IPS-15b (cell line): Measurements from ENCODE around the gene FGD1.
"Not testable (repeated sequence)": the region's sequence is repeated elsewhere in the genome, so short reads cannot be mapped to it uniquely, and the experiment has no call there.

Source experiments
- H3K27me3 ChIP-seq: one replicate; pipeline ENCODE4 v1.6.1; 2013; ENCODE audit warnings: low read length; ENCODE audit not compliant: control insufficient read depth, insufficient read depth
- H3K36me3 ChIP-seq: one replicate; pipeline ENCODE4 v1.6.1; 2013; ENCODE audit warnings: low read length; ENCODE audit not compliant: control insufficient read depth, insufficient read depth
- H3K4me1 ChIP-seq: one replicate; pipeline ENCODE4 v1.6.1; 2013; ENCODE audit warnings: mild to moderate bottlenecking, low read length; ENCODE audit not compliant: control insufficient read depth, insufficient read depth
- H3K4me3 ChIP-seq: one replicate; pipeline ENCODE4 v1.5.1; 2013; ENCODE audit warnings: low read depth, low read length
- H3K9ac ChIP-seq: one replicate; pipeline ENCODE4 v1.6.1; 2013; ENCODE audit warnings: low read depth, mild to moderate bottlenecking, low read length
- H3K9me3 ChIP-seq: one replicate; pipeline ENCODE4 v1.6.1; 2013; ENCODE audit warnings: mild to moderate bottlenecking, low read length; ENCODE audit not compliant: control insufficient read depth, insufficient read depth

Gene FGD1

DNA sequence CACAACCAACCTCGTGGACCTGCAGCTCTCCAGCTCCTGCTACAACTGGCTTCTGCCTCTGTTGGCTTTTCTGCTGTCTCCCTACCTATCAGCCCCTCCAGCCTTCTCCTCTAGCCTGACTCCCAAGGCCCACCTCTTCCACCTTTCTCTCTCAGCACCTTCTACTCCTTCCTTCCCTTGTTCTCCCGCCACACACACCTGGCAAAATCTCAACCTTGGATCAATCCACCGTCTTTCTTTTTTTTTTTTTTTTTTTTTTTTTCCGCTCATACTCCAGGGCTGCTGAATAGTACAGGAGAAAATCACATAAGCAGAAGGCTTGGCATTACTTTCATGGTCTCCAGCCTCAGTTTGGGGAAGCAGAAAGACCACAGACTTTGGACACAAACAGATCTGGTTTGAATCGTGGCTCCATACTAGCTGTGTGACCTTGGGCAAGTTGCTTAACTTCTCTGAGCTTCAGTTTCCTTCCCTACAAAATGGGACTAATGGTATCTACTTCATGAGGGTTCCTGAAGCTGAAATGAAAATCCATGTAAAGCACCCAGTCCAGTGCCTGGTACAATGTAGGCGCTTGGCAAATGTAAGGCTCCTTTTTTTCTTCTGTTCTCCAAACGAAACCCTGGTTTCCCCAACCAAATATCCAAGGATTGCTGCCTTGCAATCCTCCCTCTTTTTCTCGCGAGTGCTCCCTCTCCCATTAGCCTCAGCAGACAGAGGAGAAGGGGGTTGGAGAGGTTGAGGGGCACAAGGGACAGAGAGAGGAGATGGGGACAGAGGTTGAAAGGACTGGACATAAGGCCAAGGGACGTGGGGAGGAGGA lies 1.7 kb downstream of the FGD1 start:
- Histone ChIP-seq H3K9me3 (no peaks in the 10 kb centered on the region), H3K4me3 (peak overlapping the region; percentile 67), H3K4me1 (peaks cover 5% of the 10 kb centered on the region), H3K9ac (peak overlapping the region; percentile 54), H3K36me3 (no peaks in the 10 kb centered on the region), H3K27me3 (no peaks in the 10 kb centered on the region)

DNA sequence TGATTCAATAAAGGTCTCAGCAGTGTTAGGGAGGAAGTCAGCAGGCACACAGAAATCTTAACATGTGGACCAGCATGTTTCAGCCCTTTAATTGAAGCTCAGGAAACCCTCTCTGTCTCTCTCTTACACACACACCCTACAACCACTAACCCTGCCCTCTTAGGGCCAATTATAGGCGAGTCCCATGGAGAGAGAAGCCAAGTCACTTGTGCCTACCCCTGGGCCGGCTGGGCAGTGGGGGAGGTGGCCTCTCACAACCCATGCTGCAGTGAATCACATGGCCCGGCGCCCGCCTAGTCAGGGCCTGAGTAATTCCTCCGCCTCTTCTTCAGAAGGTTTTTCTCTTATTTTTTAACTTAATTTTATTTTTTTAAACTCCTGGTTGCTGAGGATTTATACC lies 3.7 kb downstream of the FGD1 start:
- Histone ChIP-seq H3K4me3 (no peak overlapping the region), H3K4me1 (peaks cover 5% of the 10 kb centered on the region), H3K27me3 (no peaks in the 10 kb centered on the region), H3K9ac (no peak overlapping the region), H3K36me3 (no peaks in the 10 kb centered on the region), H3K9me3 (no peaks in the 10 kb centered on the region)

DNA sequence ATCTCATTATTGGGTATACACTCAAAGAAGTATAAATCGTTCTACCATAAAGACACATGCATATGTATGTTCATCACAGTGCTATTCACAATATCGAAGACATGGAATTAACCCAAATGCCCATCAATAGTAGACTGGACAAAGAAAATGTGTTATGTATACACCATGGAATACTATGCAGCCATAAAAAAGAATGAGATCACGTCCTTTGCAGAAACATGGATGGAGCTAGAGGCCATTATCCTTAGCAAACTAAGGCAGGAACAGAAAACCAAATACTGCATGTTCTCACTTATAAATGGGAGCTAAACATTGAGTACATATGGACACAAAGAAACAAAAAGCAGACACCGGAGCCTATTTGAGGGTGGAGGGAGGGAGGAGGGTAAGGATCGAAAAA lies 6.2 kb downstream of the FGD1 start:
- not testable (repeated sequence) for H3K9ac ChIP-seq, H3K4me1 ChIP-seq, H3K27me3 ChIP-seq, H3K4me3 ChIP-seq, H3K9me3 ChIP-seq, H3K36me3 ChIP-seq

- Histone ChIP-seq H3K9me3 (no peaks in the 10 kb centered on the region), H3K27me3 (no peaks in the 10 kb centered on the region), H3K9ac (no peak overlapping the region), H3K4me3 (no peak overlapping the region), H3K4me1 (peaks cover 14% of the 10 kb centered on the region), H3K36me3 (no peaks in the 10 kb centered on the region)
These were observed 11.4 kb downstream of the FGD1 start for GRCh38 chrX:54484666-54485065.

DNA sequence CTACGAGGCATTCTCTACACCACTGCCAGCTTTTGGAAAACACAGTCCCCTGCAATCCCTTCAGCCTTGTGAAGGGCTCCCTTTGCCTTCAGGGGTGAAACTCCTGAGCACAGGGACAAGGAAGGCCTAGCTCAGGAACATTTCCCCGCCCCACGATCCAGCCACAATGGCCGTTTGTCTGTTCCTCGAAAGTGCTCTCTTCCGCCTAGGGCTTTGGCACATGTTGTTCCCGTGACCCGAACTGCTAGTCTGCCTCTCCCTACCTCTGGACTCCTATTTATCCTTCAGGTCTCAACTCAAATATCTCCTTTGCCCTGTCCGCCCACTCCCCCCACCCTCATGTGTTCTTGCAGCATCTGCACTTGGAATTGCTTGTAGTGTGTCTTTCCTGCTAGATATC lies 12.1 kb downstream of the FGD1 start:
- no peak overlapping the region for H3K9ac ChIP-seq
- H3K4me1 ChIP-seq, result peaks cover 18% of the 10 kb centered on the region
- H3K27me3 ChIP-seq, result no peaks in the 10 kb centered on the region
- H3K36me3 ChIP-seq, result no peaks in the 10 kb centered on the region
- H3K4me3 ChIP-seq, result no peak overlapping the region
- H3K9me3 ChIP-seq, result no peaks in the 10 kb centered on the region

GRCh38 chrX:54482839-54483593 lies 13.0 kb downstream of the FGD1 start:
- H3K36me3 ChIP-seq, result no peaks in the 10 kb centered on the region
- H3K4me3 ChIP-seq, result peak overlapping the region; percentile 22
- H3K27me3 ChIP-seq, result no peaks in the 10 kb centered on the region
- H3K4me1 ChIP-seq, result peaks cover 18% of the 10 kb centered on the region
- no peaks in the 10 kb centered on the region for H3K9me3 ChIP-seq
- no peak overlapping the region for H3K9ac ChIP-seq

DNA sequence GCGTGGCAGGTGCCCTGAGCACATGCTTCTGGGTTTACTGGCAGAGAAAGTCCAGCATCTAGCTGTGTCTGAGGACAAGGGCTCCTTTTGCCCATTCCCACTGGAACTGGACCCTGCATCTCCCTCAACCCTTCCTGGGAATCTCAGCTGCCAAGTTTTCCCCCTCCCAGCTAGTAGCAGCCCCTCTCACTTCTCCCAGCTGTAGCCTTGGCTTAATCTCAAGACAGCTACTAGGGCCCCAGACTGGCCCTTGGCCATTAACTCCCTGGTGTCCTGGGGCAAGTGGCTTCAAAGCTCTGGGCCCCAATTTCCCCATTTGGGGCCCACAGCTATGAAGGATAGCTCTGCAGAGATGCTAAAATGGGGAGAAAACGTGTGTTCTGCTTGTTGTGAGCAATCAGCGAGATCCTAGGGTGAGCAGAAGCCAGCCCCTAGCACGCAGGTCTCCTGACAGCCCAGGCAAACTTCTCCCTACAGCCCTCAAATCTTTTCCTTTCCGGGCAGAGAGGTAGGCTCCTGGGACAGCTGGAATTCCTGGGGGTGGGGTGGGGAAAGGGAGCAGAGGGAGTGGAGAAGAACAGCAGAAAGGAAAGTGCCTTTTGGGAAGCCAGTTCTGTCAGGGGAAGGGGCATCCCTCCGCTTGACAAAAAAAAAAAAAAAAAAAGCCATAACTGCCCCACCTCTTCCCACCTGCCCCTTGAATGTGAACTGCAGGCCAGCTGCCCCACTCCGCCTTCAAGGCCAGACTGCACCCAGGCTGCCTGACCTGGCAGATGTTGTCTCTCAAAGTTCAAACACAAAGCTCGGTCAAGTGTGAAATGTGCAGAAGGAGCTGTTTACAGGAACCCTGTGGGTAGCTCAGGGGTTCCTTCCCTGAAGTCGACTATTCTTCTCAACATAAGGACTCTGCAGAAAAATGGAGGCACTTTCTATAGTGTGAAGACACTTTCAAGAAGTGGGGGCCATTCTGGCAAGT lies 16.6 kb downstream of the FGD1 start:
- no peaks in the 10 kb centered on the region for H3K36me3 ChIP-seq
- H3K9me3 ChIP-seq, result peaks cover 4% of the 10 kb centered on the region
- H3K27me3 ChIP-seq, result no peaks in the 10 kb centered on the region
- H3K4me3 ChIP-seq, result no peak overlapping the region
- peaks cover 16% of the 10 kb centered on the region for H3K4me1 ChIP-seq
- H3K9ac ChIP-seq, result no peak overlapping the region

GRCh38 chrX:54473993-54474859 lies 21.8 kb downstream of the FGD1 start:
- peaks cover 3% of the 10 kb centered on the region for H3K4me1 ChIP-seq
- H3K4me3 ChIP-seq, result no peak overlapping the region
- no peaks in the 10 kb centered on the region for H3K27me3 ChIP-seq
- peaks cover 4% of the 10 kb centered on the region for H3K9me3 ChIP-seq
- no peaks in the 10 kb centered on the region for H3K36me3 ChIP-seq
- no peak overlapping the region for H3K9ac ChIP-seq

GRCh38 chrX:54470054-54470760 lies 25.8 kb downstream of the FGD1 start:
- Histone ChIP-seq H3K27me3 (no peaks in the 10 kb centered on the region), H3K36me3 (peaks cover 12% of the 10 kb centered on the region), H3K9ac (no peak overlapping the region), H3K9me3 (peaks cover 4% of the 10 kb centered on the region), H3K4me1 (no peaks in the 10 kb centered on the region), H3K4me3 (no peak overlapping the region)

DNA sequence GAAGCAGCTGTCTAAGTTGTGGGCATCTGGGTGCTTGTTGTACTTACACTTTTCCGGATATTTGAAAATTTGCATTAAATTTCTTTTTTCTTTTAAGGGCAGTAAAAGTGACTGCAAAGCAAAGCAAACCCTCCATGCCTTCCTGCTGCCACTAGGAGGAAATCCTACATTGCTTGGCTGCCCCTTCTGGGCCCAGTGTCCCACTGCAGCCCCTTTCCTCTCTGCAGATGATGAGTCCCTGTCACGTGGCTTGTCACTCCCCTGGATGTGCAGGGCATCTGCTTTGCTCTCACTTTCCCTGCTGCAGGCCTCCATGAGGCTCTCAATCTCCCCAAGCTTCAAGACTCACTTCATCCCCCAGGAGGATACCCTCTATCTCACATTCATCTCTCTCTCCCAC lies 43.1 kb downstream of the FGD1 start:
- Histone ChIP-seq H3K4me1 (no peaks in the 10 kb centered on the region), H3K9me3 (no peaks in the 10 kb centered on the region), H3K27me3 (no peaks in the 10 kb centered on the region), H3K36me3 (peaks cover 15% of the 10 kb centered on the region), H3K4me3 (no peak overlapping the region), H3K9ac (no peak overlapping the region)
